Smooth muscle cell (in vitro differentiated cells): Measurements from ENCODE around the gene ADCY1. TPM values are rescaled to one million over a fixed set of nuclear protein-coding genes. Genes with fewer than 3 reads are reported as not detected.

Experiments
- DNase-seq: peaks from one replicate; lab custom pipeline; 2025; ENCODE audit not compliant: unreplicated experiment; lab: John Stamatoyannopoulos, UW
- H2AFZ ChIP-seq: fragments of 200-600 bp; sonication (generic); 2 replicates; pipeline ENCODE4 v1.6.0; 2016; ENCODE audit warnings: antibody characterized with exemption, low read depth, mild to moderate bottlenecking
- H3F3A ChIP-seq: fragments of 200-600 bp; sonication (generic); 2 replicates; pipeline ENCODE4 v1.6.0; 2017; ENCODE audit warnings: antibody characterized with exemption, low read depth
- H3K27ac ChIP-seq: fragments of 200-600 bp; sonication (generic); 2 replicates; pipeline ENCODE4 v1.5.1; 2016; ENCODE audit warnings: low read depth, mild to moderate bottlenecking
- H3K27me3 ChIP-seq: fragments of 200-600 bp; sonication (generic); 2 replicates; pipeline ENCODE4 v1.6.1; 2016; ENCODE audit warnings: low read depth, mild to moderate bottlenecking
- H3K36me3 ChIP-seq: fragments of 200-600 bp; sonication (generic); 2 replicates; pipeline ENCODE4 v1.5.1; 2016; ENCODE audit warnings: low read depth
- H3K4me1 ChIP-seq: fragments of 200-600 bp; sonication (generic); 2 replicates; pipeline ENCODE4 v1.5.1; 2016; ENCODE audit warnings: low read depth
- H3K4me2 ChIP-seq: fragments of 200-600 bp; sonication (generic); 2 replicates; pipeline ENCODE4 v1.6.0; 2016; ENCODE audit warnings: mild to moderate bottlenecking
- H3K4me3 ChIP-seq: fragments of 200-600 bp; sonication (generic); 2 replicates; pipeline ENCODE4 v1.5.1; 2016; ENCODE audit warnings: mild to moderate bottlenecking
- H3K79me2 ChIP-seq: fragments of 200-600 bp; sonication (generic); 2 replicates; pipeline ENCODE4 v1.6.0; 2016; ENCODE audit warnings: low read depth, mild to moderate bottlenecking
- H3K9ac ChIP-seq: fragments of 200-600 bp; sonication (generic); 2 replicates; pipeline ENCODE4 v1.6.0; 2016; ENCODE audit warnings: low read depth
- H3K9me3 ChIP-seq: fragments of 200-600 bp; sonication (generic); replicated peaks from 2 replicates; pipeline ENCODE4 v1.5.1; 2016; ENCODE audit warnings: low read depth
- H4K20me1 ChIP-seq: fragments of 200-600 bp; sonication (generic); 2 replicates; pipeline ENCODE4 v1.6.0; 2016; ENCODE audit warnings: low read depth
- WGBS: methylation state at CpG from one replicate; pipeline ENCODE4 v1.1.7; 2016; ENCODE audit warnings: low lambda C conversion rate; 5-methylcytosine and 5-hydroxymethylcytosine counted together
- polyA plus RNA-seq: library from polyadenylated mRNA; unstranded; fragments of >200 nt; fragmentation: Nextera tagmentation; extraction: Ambion mirVana; gene quantifications from 2 replicates; pipeline ENCODE4 v1.2.1, GENCODE V29; 2016
- total RNA-seq: library from RNA; depleted of rRNA; stranded (reverse); fragments of >200 nt; gene quantifications from 2 replicates; pipeline ENCODE4 v1.2.3, GENCODE V29; 2014
- TF ChIP-seq, protein P1 (sequence below): fragments of 200-600 bp; sonication (generic); IDR thresholded peaks from 2 replicates; pipeline ENCODE4 v1.5.1; 2017; ENCODE audit warnings: borderline replicate concordance, mild to moderate bottlenecking, antibody characterized with exemption; ENCODE audit not compliant: insufficient read depth, poor library complexity, severe bottlenecking

ADCY1 gene
- total and polyA plus RNA-seq, 2 experiments from 2014 or later = 0.22 TPM; not detected in 1

DNA sequence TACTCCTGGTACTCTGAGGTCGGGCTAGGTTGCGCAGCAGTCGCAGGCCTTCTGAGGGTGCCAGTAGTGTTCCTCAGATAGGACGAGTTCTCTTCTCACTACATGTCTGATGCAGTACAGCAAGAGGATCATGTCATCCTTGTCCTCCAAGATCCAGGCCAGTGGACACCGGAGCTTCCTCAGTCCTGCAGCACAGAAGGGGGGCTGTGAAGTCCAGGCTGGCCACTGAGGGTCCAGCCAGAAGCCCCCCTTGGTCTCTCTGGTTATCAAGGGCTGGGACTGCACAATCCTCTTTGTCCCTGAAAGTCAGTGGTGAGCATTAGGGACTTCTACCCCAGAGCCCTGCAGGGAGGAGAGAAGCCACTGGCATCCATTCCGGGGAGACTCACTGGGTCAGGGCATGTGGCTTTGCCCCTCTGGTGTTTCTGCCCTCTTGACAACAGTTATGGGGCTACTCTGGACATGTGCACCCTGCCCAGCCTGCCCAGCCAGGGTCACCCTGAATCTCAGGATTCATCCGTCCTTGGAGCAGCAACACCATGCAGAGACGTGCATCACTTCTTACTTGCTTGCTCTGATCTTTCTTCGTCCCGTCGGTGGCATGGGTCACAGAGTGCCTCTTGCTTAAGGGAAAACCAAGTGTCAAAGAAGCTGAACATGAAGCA is 125.7 kb downstream of the ADCY1 start:
- H3K27me3 ChIP-seq = no peaks in the 10 kb centered on the region
- no peak for DNase-seq

DNA sequence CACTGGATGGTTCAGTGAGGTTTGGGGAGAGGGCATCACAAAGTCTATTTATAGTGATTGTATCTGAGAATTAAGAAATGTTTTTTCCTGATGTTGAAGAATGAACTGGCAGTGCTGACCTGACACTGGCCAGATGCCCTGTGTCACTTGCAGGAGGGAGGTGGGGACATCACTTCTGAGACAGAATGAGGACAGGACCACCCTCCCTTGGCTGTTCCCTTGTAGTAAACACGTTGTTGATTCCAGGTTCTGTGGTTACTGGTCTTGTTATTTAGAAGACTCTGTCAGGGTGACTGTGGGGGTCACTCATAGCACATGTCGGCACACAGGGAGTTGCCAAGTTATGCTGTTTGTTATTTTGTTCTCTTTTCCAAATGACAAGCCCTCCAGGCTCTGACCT is 126.4 kb downstream of the ADCY1 start:
- H3K9me3 ChIP-seq = no peaks in the 10 kb centered on the region
- no peaks in the 10 kb centered on the region for H3K79me2 ChIP-seq
- WGBS = 58% methylated on average over 2 of the region's 2 CpGs
- H3K4me3 ChIP-seq = no peak overlapping the region
- H4K20me1 ChIP-seq = no peaks in the 10 kb centered on the region
- no peaks in the 10 kb centered on the region for H3F3A ChIP-seq
- no peak overlapping the region for H3K4me2 ChIP-seq
- H3K9ac ChIP-seq = no peak overlapping the region
- no peaks in the 10 kb centered on the region for H3K27me3 ChIP-seq
- H3K4me1 ChIP-seq = no peaks in the 10 kb centered on the region
- H3K36me3 ChIP-seq = no peaks in the 10 kb centered on the region
- no peak for DNase-seq
- H3K27ac ChIP-seq = no peak overlapping the region
- TF ChIP-seq, protein P1, sequence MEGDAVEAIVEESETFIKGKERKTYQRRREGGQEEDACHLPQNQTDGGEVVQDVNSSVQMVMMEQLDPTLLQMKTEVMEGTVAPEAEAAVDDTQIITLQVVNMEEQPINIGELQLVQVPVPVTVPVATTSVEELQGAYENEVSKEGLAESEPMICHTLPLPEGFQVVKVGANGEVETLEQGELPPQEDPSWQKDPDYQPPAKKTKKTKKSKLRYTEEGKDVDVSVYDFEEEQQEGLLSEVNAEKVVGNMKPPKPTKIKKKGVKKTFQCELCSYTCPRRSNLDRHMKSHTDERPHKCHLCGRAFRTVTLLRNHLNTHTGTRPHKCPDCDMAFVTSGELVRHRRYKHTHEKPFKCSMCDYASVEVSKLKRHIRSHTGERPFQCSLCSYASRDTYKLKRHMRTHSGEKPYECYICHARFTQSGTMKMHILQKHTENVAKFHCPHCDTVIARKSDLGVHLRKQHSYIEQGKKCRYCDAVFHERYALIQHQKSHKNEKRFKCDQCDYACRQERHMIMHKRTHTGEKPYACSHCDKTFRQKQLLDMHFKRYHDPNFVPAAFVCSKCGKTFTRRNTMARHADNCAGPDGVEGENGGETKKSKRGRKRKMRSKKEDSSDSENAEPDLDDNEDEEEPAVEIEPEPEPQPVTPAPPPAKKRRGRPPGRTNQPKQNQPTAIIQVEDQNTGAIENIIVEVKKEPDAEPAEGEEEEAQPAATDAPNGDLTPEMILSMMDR = no peak
- no peak overlapping the region for H2AFZ ChIP-seq

More for the DNA sequence above, 125.7 kb downstream of the ADCY1 start:
- Histone ChIP-seq H3K4me3 (no peak overlapping the region), H3K9me3 (no peaks in the 10 kb centered on the region), H3K36me3 (no peaks in the 10 kb centered on the region), H3K4me2 (no peak overlapping the region), H2AFZ (no peak overlapping the region), H3K4me1 (no peaks in the 10 kb centered on the region), H3F3A (no peaks in the 10 kb centered on the region), H3K9ac (no peak overlapping the region), H3K79me2 (no peaks in the 10 kb centered on the region), H3K27ac (no peak overlapping the region), H4K20me1 (no peaks in the 10 kb centered on the region)
- WGBS = 96% methylated on average over 11 of the region's 11 CpGs
- TF ChIP-seq, protein P1 = no peak

DNA sequence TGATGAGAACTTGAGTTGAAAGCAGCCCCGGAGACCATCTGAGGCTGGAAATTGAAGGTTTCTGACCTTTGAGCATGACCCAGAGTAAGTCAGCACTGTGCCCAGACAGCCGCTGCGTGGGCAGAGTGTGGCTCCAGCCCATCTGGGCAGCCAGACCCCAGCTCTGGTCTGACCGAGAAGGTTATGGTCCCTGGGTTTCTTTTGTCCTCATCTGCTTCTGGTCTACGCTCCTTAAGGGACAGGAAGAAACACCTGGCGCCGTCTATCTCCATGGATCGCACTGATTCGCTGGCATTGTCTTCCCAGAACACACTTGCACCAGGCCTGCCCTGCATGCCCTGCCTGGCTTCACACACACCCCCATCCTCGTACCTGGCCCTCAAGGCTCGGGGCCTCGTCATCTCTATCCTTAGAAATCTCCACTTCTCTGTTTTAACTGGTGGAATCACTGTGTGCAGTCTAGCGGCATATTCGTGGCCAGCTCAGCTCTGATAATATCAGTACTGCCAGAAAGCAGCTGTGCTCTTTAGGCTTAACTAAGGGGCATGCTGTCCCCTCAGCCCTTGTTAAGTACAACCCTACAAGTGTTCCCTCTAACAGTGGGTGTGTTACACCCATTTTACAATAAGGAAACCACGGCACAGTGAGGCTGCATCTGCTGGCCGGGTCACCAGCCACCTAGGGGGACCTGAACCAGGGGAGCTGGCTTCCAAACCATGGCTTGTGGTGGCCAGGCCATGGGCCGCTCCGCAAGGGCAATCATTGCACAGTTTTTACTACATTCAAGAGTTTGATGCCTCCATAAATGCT is 127.7 kb downstream of the ADCY1 start:
- TF ChIP-seq, protein P1 = no peak
- H4K20me1 ChIP-seq = no peaks in the 10 kb centered on the region
- peaks cover under 1% of the 10 kb centered on the region for H3K27me3 ChIP-seq
- H3K4me2 ChIP-seq = no peak overlapping the region
- no peak overlapping the region for H2AFZ ChIP-seq
- no peaks in the 10 kb centered on the region for H3K4me1 ChIP-seq
- H3K36me3 ChIP-seq = no peaks in the 10 kb centered on the region
- no peaks in the 10 kb centered on the region for H3F3A ChIP-seq
- no peak overlapping the region for H3K4me3 ChIP-seq
- DNase-seq = no peak
- H3K9ac ChIP-seq = no peak overlapping the region
- WGBS = 86% methylated on average over 17 of the region's 18 CpGs
- H3K9me3 ChIP-seq = no peaks in the 10 kb centered on the region
- H3K27ac ChIP-seq = no peak overlapping the region
- H3K79me2 ChIP-seq = no peaks in the 10 kb centered on the region
